Neural cell (in vitro differentiated cells): ENCODE data around the gene ADCY2. TPM values are rescaled to one million over a fixed set of nuclear protein-coding genes. Genes with fewer than 3 reads are reported as not detected.

Experiments used
- H2AFZ ChIP-seq: fragments of 200-600, 300-800 bp; sonication (generic), shearing (Covaris generic); 2 replicates; pipeline ENCODE4 v1.6.0; 2014; ENCODE audit warnings: low read depth, mild to moderate bottlenecking, antibody characterized with exemption, low read length, moderate library complexity
- H3F3A ChIP-seq: fragments of 200-600 bp; shearing (Covaris generic); 2 replicates; pipeline ENCODE4 v1.6.1; 2016; ENCODE audit warnings: mild to moderate bottlenecking, moderate library complexity, mixed read lengths, antibody characterized with exemption, low read length; ENCODE audit not compliant: insufficient read depth, poor library complexity, severe bottlenecking
- H3K27ac ChIP-seq: fragments of 200-600, 300-800 bp; sonication (generic), shearing (Covaris generic); 2 replicates; pipeline ENCODE4 v1.5.1; 2014; ENCODE audit warnings: mild to moderate bottlenecking, low read length, moderate library complexity
- H3K27me3 ChIP-seq: fragments of 300-800, 200-600 bp; sonication (generic), shearing (Covaris generic); 2 replicates; pipeline ENCODE4 v1.6.0; 2014; ENCODE audit warnings: mild to moderate bottlenecking, low read depth, low read length, moderate library complexity; ENCODE audit not compliant: insufficient read depth
- H3K36me3 ChIP-seq: fragments of 300-800, 200-600 bp; sonication (generic), shearing (Covaris generic); 2 replicates; pipeline ENCODE4 v1.5.1; 2014; ENCODE audit warnings: mild to moderate bottlenecking, antibody characterized with exemption, low read length, moderate library complexity; ENCODE audit not compliant: insufficient read depth
- H3K4me2 ChIP-seq: fragments of 300-800, 200-600 bp; sonication (generic), shearing (Covaris generic); 2 replicates; pipeline ENCODE4 v1.6.0; 2014; ENCODE audit warnings: mild to moderate bottlenecking, low read length
- H3K4me3 ChIP-seq: fragments of 300-800, 200-600 bp; sonication (generic), shearing (Covaris generic); 2 replicates; pipeline ENCODE4 v1.5.1; 2014; ENCODE audit warnings: mild to moderate bottlenecking, low read length, moderate library complexity
- H3K79me2 ChIP-seq: fragments of 200-600 bp; shearing (Covaris generic); replicated peaks from 2 replicates; pipeline ENCODE4 v1.6.0; 2014; ENCODE audit warnings: mild to moderate bottlenecking, low read length, moderate library complexity; ENCODE audit not compliant: insufficient read depth
- H3K9ac ChIP-seq: fragments of 300-800, 200-600 bp; sonication (generic), shearing (Covaris generic); 2 replicates; pipeline ENCODE4 v1.6.1; 2016; ENCODE audit warnings: mild to moderate bottlenecking, low read length, mixed read lengths
- H3K9me2 ChIP-seq: fragments of 200-600 bp; shearing (Covaris generic); 2 replicates; pipeline ENCODE4 v1.6.1; 2016; ENCODE audit warnings: mild to moderate bottlenecking, low read length, mixed read lengths; ENCODE audit not compliant: insufficient read depth
- H3K9me3 ChIP-seq: fragments of 200-600, 300-800 bp; sonication (generic), shearing (Covaris generic); 2 replicates; pipeline ENCODE4 v1.6.1; 2016; ENCODE audit warnings: mild to moderate bottlenecking, mixed run types, low read length, moderate library complexity, mixed read lengths
- H4K20me1 ChIP-seq: fragments of 200-600 bp; shearing (Covaris generic); 2 replicates; pipeline ENCODE4 v1.6.1; 2016; ENCODE audit warnings: mild to moderate bottlenecking, mixed run types; ENCODE audit not compliant: insufficient read depth
- EP300 ChIP-seq: fragments of 450-650 bp; conservative IDR thresholded peaks from 2 replicates; pipeline ENCODE4 v1.6.1; 2014; ENCODE audit warnings: antibody characterized with exemption, mild to moderate bottlenecking, moderate library complexity; ENCODE audit not compliant: poor library complexity, severe bottlenecking
- EZH2 ChIP-seq: fragments of 200-600, 300-800 bp; shearing (Covaris generic), sonication (generic); IDR thresholded peaks from 2 replicates; pipeline ENCODE4 v1.6.1; 2014; ENCODE audit warnings: antibody characterized with exemption, low read length, borderline replicate concordance, mild to moderate bottlenecking; ENCODE audit not compliant: insufficient read depth, poor library complexity, severe bottlenecking
- MXI1 ChIP-seq: fragments of 450-650 bp; conservative IDR thresholded peaks from 2 replicates; pipeline ENCODE4 v1.6.1; 2014; ENCODE audit warnings: antibody characterized with exemption, mild to moderate bottlenecking; ENCODE audit not compliant: poor library complexity, severe bottlenecking
- POLR2AphosphoS5 ChIP-seq: IDR thresholded peaks from 2 replicates; pipeline ENCODE4 v1.6.1; 2012
- RAD21 ChIP-seq: fragments of 450-650 bp; conservative IDR thresholded peaks from 2 replicates; pipeline ENCODE4 v1.6.1; 2014; ENCODE audit warnings: antibody characterized with exemption, mild to moderate bottlenecking, moderate library complexity
- SMC3 ChIP-seq: fragments of 450-650 bp; conservative IDR thresholded peaks from 2 replicates; pipeline ENCODE4 v1.6.1; 2014; ENCODE audit warnings: antibody characterized with exemption, mild to moderate bottlenecking, moderate library complexity; ENCODE audit not compliant: poor library complexity
- TAF1 ChIP-seq: IDR thresholded peaks from 2 replicates; pipeline ENCODE4 v1.6.1; 2012; ENCODE audit warnings: low read depth
- polyA plus RNA-seq: library from polyadenylated mRNA; depleted of rRNA; stranded (reverse); fragments of >200 nt; gene quantifications from 2 replicates; pipeline ENCODE4 v1.2.3, GENCODE V29; 2014
- TF ChIP-seq, protein P1 (sequence below): IDR thresholded peaks from 2 replicates; pipeline ENCODE4 v1.6.1; 2012; ENCODE audit warnings: borderline replicate concordance
- TF ChIP-seq, protein P2 (sequence below): fragments of 450-650 bp; IDR thresholded peaks from 2 replicates; pipeline ENCODE4 v1.5.1; 2014; ENCODE audit warnings: antibody characterized with exemption, mild to moderate bottlenecking, moderate library complexity; ENCODE audit not compliant: poor library complexity, severe bottlenecking

Gene ADCY2
- polyA plus RNA-seq, 1 donor from 2014 or later: 1.9 TPM

DNA sequence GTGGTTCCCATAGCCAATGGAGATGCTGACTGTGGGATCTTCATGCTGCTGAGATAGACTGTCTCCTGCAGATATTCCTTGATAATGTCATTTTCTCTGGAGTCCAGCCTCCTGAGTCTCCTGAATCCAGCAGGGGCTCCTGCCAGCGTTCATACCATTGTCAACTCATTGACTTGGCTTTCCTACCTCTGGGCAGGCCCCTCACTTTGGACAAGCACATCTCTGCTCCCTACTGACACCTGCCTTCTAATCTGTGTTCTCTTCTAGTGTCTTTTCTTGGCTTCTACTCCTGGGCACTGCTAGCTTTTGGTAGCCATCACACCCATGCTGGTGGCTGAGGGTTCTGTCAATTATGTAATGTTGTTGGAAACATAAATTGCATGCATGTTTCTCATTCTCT lies 138.0 kb downstream of the ADCY2 start:
- Histone ChIP-seq H3K4me2 (no peak overlapping the region), H4K20me1 (no peaks in the 10 kb centered on the region), H3K9me2 (no peaks in the 10 kb centered on the region), H3K36me3 (no peaks in the 10 kb centered on the region), H3F3A (no peaks in the 10 kb centered on the region), H3K27ac (no peak overlapping the region), H2AFZ (no peak overlapping the region), H3K9ac (no peak overlapping the region), H3K79me2 (no peaks in the 10 kb centered on the region), H3K9me3 (no peaks in the 10 kb centered on the region), H3K4me3 (no peak overlapping the region), H3K27me3 (no peaks in the 10 kb centered on the region)
- TF ChIP-seq, protein P1, sequence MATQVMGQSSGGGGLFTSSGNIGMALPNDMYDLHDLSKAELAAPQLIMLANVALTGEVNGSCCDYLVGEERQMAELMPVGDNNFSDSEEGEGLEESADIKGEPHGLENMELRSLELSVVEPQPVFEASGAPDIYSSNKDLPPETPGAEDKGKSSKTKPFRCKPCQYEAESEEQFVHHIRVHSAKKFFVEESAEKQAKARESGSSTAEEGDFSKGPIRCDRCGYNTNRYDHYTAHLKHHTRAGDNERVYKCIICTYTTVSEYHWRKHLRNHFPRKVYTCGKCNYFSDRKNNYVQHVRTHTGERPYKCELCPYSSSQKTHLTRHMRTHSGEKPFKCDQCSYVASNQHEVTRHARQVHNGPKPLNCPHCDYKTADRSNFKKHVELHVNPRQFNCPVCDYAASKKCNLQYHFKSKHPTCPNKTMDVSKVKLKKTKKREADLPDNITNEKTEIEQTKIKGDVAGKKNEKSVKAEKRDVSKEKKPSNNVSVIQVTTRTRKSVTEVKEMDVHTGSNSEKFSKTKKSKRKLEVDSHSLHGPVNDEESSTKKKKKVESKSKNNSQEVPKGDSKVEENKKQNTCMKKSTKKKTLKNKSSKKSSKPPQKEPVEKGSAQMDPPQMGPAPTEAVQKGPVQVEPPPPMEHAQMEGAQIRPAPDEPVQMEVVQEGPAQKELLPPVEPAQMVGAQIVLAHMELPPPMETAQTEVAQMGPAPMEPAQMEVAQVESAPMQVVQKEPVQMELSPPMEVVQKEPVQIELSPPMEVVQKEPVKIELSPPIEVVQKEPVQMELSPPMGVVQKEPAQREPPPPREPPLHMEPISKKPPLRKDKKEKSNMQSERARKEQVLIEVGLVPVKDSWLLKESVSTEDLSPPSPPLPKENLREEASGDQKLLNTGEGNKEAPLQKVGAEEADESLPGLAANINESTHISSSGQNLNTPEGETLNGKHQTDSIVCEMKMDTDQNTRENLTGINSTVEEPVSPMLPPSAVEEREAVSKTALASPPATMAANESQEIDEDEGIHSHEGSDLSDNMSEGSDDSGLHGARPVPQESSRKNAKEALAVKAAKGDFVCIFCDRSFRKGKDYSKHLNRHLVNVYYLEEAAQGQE: no peak
- no peak for TF ChIP-seq RAD21
- TF ChIP-seq, protein P2, sequence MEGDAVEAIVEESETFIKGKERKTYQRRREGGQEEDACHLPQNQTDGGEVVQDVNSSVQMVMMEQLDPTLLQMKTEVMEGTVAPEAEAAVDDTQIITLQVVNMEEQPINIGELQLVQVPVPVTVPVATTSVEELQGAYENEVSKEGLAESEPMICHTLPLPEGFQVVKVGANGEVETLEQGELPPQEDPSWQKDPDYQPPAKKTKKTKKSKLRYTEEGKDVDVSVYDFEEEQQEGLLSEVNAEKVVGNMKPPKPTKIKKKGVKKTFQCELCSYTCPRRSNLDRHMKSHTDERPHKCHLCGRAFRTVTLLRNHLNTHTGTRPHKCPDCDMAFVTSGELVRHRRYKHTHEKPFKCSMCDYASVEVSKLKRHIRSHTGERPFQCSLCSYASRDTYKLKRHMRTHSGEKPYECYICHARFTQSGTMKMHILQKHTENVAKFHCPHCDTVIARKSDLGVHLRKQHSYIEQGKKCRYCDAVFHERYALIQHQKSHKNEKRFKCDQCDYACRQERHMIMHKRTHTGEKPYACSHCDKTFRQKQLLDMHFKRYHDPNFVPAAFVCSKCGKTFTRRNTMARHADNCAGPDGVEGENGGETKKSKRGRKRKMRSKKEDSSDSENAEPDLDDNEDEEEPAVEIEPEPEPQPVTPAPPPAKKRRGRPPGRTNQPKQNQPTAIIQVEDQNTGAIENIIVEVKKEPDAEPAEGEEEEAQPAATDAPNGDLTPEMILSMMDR: no peak
- TF ChIP-seq EP300: no peak
- no peak for TF ChIP-seq EZH2
- TF ChIP-seq POLR2AphosphoS5: no peak
- TF ChIP-seq MXI1: no peak
- no peak for TF ChIP-seq SMC3
- no peak for TF ChIP-seq TAF1

DNA sequence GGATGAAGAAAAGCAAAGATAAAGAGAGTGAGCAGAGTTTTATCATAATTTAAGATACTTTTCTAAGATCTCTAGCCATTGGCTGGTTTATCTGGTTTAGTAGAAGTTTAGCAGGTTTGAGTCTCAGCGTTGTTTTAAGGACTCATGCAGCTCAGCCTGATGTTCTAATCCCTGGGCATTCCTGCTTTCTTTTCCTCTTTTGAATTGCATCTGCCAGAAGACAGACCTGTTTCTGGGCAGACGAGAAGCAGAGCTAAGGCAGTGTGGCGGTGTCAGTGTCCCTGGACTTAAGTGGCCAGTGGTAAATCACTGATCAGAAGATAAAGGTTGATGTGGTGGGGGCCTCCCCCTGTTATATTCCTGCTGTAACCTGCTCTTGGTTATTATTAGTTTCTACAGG lies 138.6 kb downstream of the ADCY2 start:
- Histone ChIP-seq H4K20me1 (no peaks in the 10 kb centered on the region), H2AFZ (no peak overlapping the region), H3K4me3 (no peak overlapping the region), H3K79me2 (no peaks in the 10 kb centered on the region), H3K27me3 (no peaks in the 10 kb centered on the region), H3K4me2 (no peak overlapping the region), H3K9me2 (no peaks in the 10 kb centered on the region), H3F3A (no peaks in the 10 kb centered on the region), H3K27ac (no peak overlapping the region), H3K36me3 (no peaks in the 10 kb centered on the region), H3K9ac (no peak overlapping the region), H3K9me3 (no peaks in the 10 kb centered on the region)
- TF ChIP-seq RAD21 (no peak), EZH2 (no peak), MXI1 (no peak), TAF1 (no peak), POLR2AphosphoS5 (no peak), EP300 (no peak), SMC3 (no peak)
- TF ChIP-seq, protein P1: no peak
- TF ChIP-seq, protein P2: no peak
